Upper lobe of left lung (tissue), 6 donors: ENCODE measurements around the gene FSD1. TPM values are rescaled to one million over a fixed set of nuclear protein-coding genes. Genes with fewer than 3 reads are reported as not detected.

Source experiments
- ATAC-seq, 2 donors: fragments of 200-7000 bp; cut with Tn5 transposase; one replicate each; pipeline ENCODE4 v1.9.1; 2022; ENCODE audit warnings: mild to moderate bottlenecking in 2 of 2, moderate library complexity in 2 of 2; ENCODE audit not compliant: low FRiP score in 2 of 2
- DNase-seq, 2 donors: peaks; one replicate each; pipeline ENCODE4 v3.0.0-alpha.2; 2019 to 2020
- H3K27ac ChIP-seq, 4 donors: fragments of 200-600 bp; sonication (generic); one replicate each; pipeline ENCODE4 v1.5.1; 2016 to 2019
- H3K27me3 ChIP-seq, 4 donors: fragments of 200-600 bp; sonication (generic); one replicate each; pipeline ENCODE4 v1.5.1; 2017 to 2019
- H3K36me3 ChIP-seq, 4 donors: fragments of 200-600 bp; sonication (generic); one replicate each; pipeline ENCODE4 v1.5.1; 2016 to 2019
- H3K4me1 ChIP-seq, 4 donors: fragments of 200-600 bp; sonication (generic); one replicate each; pipeline ENCODE4 v1.5.1; 2018 to 2019
- H3K4me3 ChIP-seq, 4 donors: fragments of 200-600 bp; sonication (generic); one replicate each; pipeline ENCODE4 v1.5.1; 2017 to 2019; ENCODE audit warnings: mild to moderate bottlenecking in 2 of 4, moderate library complexity in 1 of 4
- H3K9me3 ChIP-seq, 4 donors: fragments of 200-600 bp; sonication (generic); one replicate each; pipeline ENCODE4 v1.5.1; 2018 to 2019
- CTCF ChIP-seq, 6 experiments: fragments of 450-650 bp in 4 of 6; fragments of 200-600 bp in 2 of 6; sonication (generic) in 2 of 6; IDR thresholded peaks; one replicate each; pipeline ENCODE4 v1.5.1; 2016 to 2019; ENCODE audit warnings: antibody characterized with exemption in 6 of 6
- EP300 ChIP-seq, 4 donors: sonication (generic); formaldehyde crosslinking; IDR thresholded peaks; one replicate each; pipeline ENCODE4 v1.5.1; 2017; ENCODE audit warnings: antibody characterized with exemption in 4 of 4, control low read depth in 2 of 4
- POLR2A ChIP-seq, 4 donors: fragments of 450-650 bp; IDR thresholded peaks; one replicate each; pipeline ENCODE4 v1.5.1; 2016 to 2017; ENCODE audit warnings: antibody characterized with exemption in 4 of 4, mild to moderate bottlenecking in 2 of 4
- POLR2AphosphoS5 ChIP-seq, 2 donors: sonication (generic); formaldehyde crosslinking; IDR thresholded peaks; one replicate each; pipeline ENCODE4 v1.5.1; 2017; ENCODE audit warnings: antibody characterized with exemption in 2 of 2
- WGBS, 2 donors: methylation state at CpG; one replicate each; pipeline ENCODE4 v1.1.5; 2017 to 2018; 5-methylcytosine and 5-hydroxymethylcytosine counted together
- total RNA-seq, 6 donors: library from RNA; depleted of rRNA in 4 of 6; stranded (reverse); fragments of >200 nt in 4 of 6; gene quantifications; one replicate each; pipeline versions ENCODE4 v1.1.0 to v1.2.1, GENCODE V29; 2016 to 2021
- donor health status: DM: no; HTN: no; CAD: no; lungs with moderate emphysema.
- donor health status: DM: no; HTN: yes; CAD: no; lungs with severe emphysema.

The FSD1 gene
- total RNA-seq, 6 donors from 2014 or later, result 0.54 to 2.1 (median 0.82) TPM

GRCh38 chr19:4361152-4362046 is 57.0 kb downstream of the FSD1 start:
- 83 to 89% methylated on average over 20 to 43 of the region's 50 CpGs for WGBS, 2 donors
- Histone ChIP-seq H3K27me3 (no peaks in the 10 kb centered on the region), H3K27ac (peak overlapping the region in 3 of 4 donors; percentile 7 to 29 (median 13)), H3K36me3 (peaks cover 22 to 88% (median 78%) of the 10 kb centered on the region in 4 donors), H3K4me1 (peaks cover 0 to 5% (median 2%) of the 10 kb centered on the region in 4 donors), H3K4me3 (no peak overlapping the region), H3K9me3 (no peaks in the 10 kb centered on the region)
- DNase-seq, result peak in 1 of 2 donors; percentile 82
- TF ChIP-seq POLR2AphosphoS5 (IDR thresholded peaks at IDR 0.05) (no peak), CTCF (IDR thresholded peaks at IDR 0.05) (no peak), POLR2A (IDR thresholded peaks at IDR 0.05) (no peak), EP300 (IDR thresholded peaks at IDR 0.05) (no peak)
- ATAC-seq, result no peak

GRCh38 chr19:4362101-4362828 is 57.9 kb downstream of the FSD1 start:
- Histone ChIP-seq H3K4me3 (no peak overlapping the region), H3K27me3 (no peaks in the 10 kb centered on the region), H3K9me3 (no peaks in the 10 kb centered on the region), H3K4me1 (peaks cover 0 to 5% (median 2%) of the 10 kb centered on the region in 4 donors), H3K36me3 (peaks cover 22 to 90% (median 78%) of the 10 kb centered on the region in 4 donors), H3K27ac (no peak overlapping the region)
- TF ChIP-seq CTCF (IDR thresholded peaks at IDR 0.05), result no peak
- DNase-seq, result peak in 1 of 2 donors; percentile 66
- no peak for ATAC-seq
- WGBS, 2 donors, result 88 to 89% methylated on average over 28 to 30 of the region's 32 CpGs

- 90 to 91% methylated on average over 2 to 21 of the region's 22 CpGs for WGBS, 2 donors
- DNase-seq, result peak in 1 of 2 donors; percentile 73
- H3K9me3 ChIP-seq, result no peaks in the 10 kb centered on the region
- peaks cover 3 to 9% (median 5%) of the 10 kb centered on the region in 4 donors for H3K4me1 ChIP-seq
- H3K27me3 ChIP-seq, result no peaks in the 10 kb centered on the region
- H3K4me3 ChIP-seq, result no peak overlapping the region
- TF ChIP-seq POLR2AphosphoS5 (IDR thresholded peaks at IDR 0.05) (no peak), CTCF (IDR thresholded peaks at IDR 0.05) (peak in 1 of 6 experiments; percentile 24)
- no peak overlapping the region for H3K27ac ChIP-seq
- peaks cover 22 to 93% (median 76%) of the 10 kb centered on the region in 4 donors for H3K36me3 ChIP-seq
- no peak for ATAC-seq
These were observed 58.6 kb downstream of the FSD1 start for GRCh38 chr19:4362831-4363545.

- ATAC-seq, result no peak
- H3K4me3 ChIP-seq, result no peak overlapping the region
- WGBS, 2 donors, result 93 to 95% methylated on average over 16 to 23 of the region's 26 CpGs
- TF ChIP-seq EP300 (IDR thresholded peaks at IDR 0.05) (no peak), POLR2AphosphoS5 (IDR thresholded peaks at IDR 0.05) (no peak), POLR2A (IDR thresholded peaks at IDR 0.05) (no peak), CTCF (IDR thresholded peaks at IDR 0.05) (no peak)
- H3K27ac ChIP-seq, result no peak overlapping the region
- peaks cover 10 to 17% (median 12%) of the 10 kb centered on the region in 4 donors for H3K4me1 ChIP-seq
- H3K27me3 ChIP-seq, result no peaks in the 10 kb centered on the region
- peaks cover 22 to 87% (median 72%) of the 10 kb centered on the region in 4 donors for H3K36me3 ChIP-seq
- no peak for DNase-seq
- no peaks in the 10 kb centered on the region for H3K9me3 ChIP-seq
These were observed 59.3 kb downstream of the FSD1 start for GRCh38 chr19:4363571-4364304.
